Hepatocyte (in vitro differentiated cells): ENCODE measurements around the gene SLC6A17.

Experiments used
- CTCF ChIP-seq: fragments of 200-600 bp; sonication (generic); IDR thresholded peaks from 2 replicates; pipeline ENCODE4 v1.5.1; 2016; ENCODE audit warnings: antibody characterized with exemption, mild to moderate bottlenecking; ENCODE audit not compliant: poor library complexity
- EZH2 ChIP-seq: fragments of 200-600 bp; sonication (generic); IDR thresholded peaks from 2 replicates; pipeline ENCODE4 v1.6.1; 2016; ENCODE audit warnings: antibody characterized with exemption, mild to moderate bottlenecking, borderline replicate concordance
- EZH2phosphoT487 ChIP-seq: fragments of 200-600 bp; sonication (generic); IDR thresholded peaks from one replicate; pipeline ENCODE4 v1.6.1; 2018; ENCODE audit warnings: antibody characterized with exemption, mild to moderate bottlenecking, low read depth, moderate library complexity; ENCODE audit not compliant: unreplicated experiment, severe bottlenecking

DNA sequence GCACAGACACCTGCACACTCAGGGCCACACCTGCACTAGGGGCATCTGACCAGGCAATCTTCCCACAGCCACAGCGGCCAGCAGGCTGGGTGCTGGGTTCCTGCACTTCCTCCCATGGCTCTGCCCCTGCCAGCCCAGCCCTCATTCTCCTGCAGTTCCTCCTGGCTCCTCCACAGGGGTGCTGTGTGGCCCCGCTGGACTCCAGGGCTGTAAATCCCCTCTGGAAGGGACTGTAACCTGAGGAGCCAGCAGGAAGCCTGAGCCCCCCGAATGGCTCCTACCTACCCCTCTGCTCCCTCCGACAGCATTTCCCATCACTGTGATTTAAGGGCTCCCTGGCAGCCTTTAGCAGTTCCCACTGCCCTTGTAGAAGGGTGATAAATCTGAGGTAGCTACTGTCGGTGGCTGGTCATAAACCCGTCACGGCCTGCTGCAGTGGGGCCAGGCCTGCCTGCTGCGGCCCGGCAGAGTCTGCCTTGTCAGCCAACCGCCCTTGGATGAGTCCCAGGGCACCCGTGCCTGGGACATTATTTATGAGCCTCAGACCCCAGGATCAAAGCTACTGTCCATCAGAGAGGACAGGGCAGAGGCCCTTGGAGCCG is 29.2 kb upstream of the SLC6A17 start:
- TF ChIP-seq CTCF (no peak), EZH2 (no peak), EZH2phosphoT487 (no peak)
